NCI-H2171 (cell line): ENCODE measurements around the gene CCDC3.
"Not testable (repeated sequence)": the region's sequence is repeated elsewhere in the genome, so short reads cannot be mapped to it uniquely, and the experiment has no call there.

ENCODE experiments used
- DNase-seq: peaks from one replicate; lab custom pipeline; 2025; lab: John Stamatoyannopoulos, UW

Gene CCDC3

DNA sequence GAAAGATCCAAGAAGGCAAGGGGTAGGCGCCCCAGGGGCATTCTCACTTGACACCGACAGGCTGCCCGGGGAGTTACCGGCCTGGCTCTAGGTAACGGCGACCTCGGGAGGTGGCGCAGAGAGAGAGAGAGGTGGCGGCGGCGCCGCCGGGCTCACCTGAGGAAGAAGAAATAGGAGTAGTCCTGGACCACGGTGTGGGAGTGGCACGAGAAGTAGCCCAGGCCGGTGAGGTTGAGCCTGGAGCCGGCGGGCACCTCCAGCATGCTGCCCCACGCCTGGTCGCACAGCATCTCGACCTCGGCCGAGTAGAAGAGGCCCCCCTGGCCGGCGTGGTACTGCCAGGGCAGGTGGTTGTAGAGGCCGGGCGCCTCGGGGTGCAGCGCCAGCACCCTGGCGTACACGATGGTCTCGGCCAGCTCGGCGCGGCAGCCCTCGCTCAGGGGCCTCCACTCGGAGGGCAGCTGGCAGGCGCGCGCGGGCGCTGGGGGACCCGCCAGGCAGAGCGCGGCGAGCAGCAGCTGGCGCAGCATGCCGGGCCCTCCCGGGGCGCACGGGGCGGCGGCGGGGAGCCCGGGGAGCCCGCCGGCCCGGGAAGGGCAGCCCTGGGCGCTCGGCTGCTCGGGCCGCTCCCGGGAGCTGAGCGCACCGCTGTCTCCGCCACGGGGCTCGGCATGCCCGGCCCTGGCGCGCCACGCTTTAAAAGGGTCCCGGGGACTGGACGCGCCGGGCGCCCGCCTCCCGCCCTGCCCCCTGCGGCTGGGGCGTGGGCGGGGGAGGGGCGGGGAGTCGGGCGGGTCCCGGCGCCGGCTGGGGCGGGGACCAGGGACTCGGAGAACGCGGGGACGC lies at the start of gene CCDC3:
Gene CCDC3 (minus strand): TSS at position 673 of the 846 bp plus-strand sequence. CDS start 143 bp downstream, at position 530.
- DNase-seq = peak; percentile 50

DNA sequence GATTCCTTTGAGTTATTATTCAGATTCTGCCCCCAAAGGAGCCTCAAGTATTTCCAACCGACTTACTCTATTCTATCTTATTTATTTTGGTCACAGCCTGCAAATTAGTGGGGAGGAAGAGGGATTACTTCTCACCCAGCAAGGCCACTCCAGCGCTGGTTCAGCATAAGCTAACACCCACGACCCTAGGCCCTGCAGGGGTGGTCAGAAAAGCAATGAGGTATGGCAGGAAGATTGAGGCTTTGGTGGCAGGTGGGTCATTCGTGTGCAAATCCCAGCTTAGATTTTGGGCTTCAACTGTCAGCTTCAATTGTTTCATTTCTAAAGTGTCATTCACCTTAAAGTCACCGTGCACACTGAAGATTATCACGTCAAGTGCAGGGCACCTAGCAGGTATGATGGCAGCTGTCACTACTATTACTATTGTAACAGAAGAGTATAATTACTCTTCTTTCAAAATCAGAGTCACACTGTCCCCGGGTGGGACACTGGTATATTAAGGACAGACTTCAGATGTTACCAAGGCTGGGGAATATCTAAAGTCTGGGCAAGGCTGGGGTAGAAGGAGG lies 49.7 kb upstream of the CCDC3 start:
- DNase-seq = no peak

DNA sequence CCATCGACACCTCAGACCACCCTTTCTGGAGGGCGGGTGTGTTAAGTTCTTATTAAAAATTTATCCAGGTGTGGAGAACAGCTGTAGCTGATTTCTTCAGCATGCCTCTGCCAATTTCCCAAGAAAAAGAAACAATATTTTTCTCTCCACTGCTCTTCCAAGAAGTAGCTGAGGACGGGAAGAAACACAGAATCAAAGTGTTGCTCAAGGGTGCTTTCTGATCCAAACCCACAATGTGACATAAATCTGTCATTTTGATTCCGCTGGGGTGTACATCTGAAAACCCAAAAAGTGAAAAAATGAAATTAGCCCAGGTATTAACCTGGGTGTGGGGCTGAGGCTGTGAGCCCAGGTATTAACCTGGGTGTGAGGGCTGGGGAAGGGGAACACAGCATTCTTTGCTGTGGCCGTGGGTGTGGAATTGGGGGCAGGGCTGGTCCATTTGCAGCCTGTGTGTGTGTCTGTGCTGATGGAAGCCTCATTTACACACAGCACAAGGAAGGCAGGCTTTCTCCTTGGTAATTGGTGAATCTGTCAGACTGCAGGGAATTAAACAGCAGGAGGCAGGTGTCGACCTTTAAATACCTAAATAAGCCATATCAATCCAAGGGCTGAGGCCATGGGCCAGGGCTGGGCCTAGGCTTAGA lies 48.4 kb upstream of the CCDC3 start:
- DNase-seq = no peak

DNA sequence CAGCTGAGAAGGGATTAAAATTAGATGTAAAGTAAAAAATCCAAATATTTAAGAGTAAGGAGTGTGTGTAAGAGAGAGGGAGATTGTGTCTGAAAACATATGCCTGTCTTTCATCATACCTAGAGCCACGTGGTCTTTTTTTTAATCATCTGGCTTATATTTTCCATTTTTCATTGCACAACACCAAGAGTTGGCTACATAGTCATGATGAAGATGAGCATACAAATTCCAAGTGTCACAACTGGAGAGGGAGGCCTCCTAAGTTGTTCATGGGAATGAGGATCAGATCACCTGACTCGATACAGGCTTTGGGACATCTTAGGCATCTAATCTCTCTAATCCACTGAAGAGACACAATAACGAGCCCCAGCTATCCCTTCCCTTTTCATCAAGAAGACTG lies 47.2 kb upstream of the CCDC3 start:
- no peak for DNase-seq

DNA sequence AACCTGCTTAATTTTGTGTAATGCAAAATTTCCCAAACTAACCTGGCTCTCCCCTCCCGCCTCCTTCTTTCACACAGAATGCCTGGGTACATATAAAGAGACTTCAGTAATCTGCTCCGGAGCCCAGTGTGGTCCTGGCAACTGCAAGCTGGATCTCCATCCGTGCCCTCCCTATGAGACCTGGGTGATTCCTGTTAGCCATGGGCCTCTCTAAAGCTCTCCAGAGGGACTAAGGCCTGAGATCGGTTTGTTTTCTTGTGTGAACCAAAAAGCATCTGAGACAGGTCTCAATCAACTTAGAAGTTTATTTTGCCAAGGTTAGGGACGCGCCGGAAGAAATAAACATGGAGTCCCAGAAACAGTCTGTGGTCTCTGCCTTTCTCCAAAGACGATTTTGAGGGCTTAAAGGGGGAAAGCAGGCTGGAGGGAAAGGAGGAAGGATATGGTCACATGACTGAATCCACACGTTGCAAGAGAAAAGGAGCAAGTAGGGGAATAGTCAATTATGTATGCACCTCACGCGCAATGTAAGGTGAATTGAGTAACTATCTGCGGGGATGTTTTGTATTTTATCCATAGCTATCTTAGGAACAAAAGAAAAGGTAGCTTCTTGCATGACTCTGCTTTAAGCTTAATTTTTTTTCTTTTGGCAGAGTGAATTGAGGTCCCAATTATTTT lies 46.2 kb upstream of the CCDC3 start:
- DNase-seq = no peak

DNA sequence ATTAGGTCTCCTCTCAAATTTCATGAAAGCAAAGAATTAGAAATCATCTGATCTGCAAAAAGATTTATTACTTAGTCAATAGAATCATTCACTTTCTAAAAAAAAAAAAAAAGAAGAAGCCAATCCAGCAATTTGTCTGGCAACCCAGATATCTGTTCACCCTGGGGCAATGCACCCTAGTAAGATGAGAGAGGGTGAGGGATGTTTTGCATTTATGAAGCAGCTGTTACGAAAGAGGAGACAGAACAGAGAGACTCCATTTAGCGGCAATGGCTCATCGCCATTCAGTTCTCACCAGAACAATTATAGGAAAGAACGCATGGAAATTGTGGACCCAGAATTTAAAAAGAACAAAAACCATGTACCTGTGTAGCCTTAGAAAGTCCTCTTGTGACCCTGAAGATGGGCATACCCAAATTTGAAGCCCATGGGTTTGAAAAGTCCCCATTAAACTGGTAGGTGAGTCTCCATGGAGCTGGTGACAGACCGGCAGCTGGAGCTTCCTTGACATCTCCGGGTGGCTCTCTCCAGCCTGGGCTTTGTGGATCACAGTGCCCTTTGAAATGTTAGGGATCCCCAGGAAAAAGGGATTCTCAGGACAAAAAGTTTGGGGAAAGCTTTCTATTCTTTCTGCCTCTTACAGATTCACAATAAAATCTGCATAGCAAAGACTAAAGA lies 45.5 kb upstream of the CCDC3 start:
- no peak for DNase-seq

DNA sequence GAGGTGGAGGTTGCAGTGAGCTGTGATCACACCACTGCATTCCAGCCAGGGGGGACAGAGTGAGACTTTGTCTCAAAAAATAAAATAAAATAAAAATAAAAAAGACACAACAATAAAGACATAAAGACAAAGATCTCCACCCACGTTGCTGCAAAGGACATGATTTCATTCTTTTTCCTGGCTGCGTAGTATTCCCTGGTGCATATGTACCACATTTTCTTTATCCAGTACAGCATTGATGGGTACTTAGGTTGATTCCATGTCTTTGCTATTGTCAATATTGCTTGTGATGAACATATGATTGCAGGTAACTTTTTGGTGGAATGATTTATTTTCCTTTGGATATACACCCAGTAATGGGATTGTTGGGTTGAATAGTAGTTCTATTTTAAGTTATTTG lies 42.0 kb upstream of the CCDC3 start:
- DNase-seq = no peak

DNA sequence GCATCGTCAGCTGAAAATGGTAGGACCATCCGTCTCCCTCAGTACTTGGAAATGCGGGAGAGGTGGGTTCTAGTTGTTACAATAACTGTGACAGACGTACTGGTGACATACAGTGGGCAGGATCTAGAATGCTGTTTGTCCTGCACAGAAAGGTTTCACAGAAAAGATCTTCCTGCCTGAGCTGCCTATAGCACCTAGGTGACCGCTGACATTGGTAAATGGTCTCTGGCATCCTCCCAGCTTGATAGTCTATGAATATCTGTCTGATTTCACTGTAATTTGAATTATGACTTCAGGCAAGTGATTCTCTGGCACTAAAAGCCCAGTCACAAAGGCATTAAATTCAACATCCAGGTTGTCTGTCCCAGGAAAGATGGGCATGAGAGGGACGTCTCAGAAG lies 38.2 kb upstream of the CCDC3 start:
- no peak for DNase-seq

DNA sequence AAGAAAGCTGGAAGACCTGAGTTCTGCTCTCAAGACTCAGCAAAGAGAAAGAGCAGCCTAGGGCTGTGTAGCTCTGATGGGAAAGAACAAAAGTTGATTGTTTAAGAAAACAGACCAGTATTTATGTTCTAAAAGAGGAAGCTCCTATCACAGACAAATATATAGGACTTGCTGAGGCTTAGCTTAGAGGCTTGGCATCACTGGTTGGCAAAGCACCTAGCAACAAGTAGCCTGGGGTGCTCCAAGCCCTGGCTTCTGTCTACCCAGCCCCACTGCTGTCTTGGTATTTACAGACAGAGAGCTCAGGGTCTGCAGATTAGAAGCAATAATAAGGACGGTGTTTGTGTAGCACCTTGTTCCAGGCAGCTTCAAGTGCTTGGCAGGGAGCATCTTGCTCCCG lies 36.9 kb upstream of the CCDC3 start:
- no peak for DNase-seq

DNA sequence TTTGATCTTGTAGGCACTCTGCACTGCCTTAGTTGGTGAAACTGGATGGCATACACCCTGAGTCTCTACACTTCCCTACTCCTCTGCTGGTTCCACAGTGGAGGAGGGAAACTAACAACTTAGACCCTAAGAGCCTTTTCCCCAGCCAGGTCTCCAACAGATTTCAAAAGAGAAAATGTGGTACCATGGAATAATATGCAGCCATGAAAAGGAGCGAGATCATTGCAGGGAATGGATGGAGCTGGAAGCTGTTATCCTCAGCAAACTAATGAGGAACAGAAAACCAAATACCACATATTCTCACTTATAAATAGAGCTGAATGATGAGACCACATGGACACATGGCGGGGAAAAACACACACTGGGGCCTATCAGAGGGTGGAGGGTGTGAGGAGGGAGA lies 36.3 kb upstream of the CCDC3 start:
- no peak for DNase-seq

DNA sequence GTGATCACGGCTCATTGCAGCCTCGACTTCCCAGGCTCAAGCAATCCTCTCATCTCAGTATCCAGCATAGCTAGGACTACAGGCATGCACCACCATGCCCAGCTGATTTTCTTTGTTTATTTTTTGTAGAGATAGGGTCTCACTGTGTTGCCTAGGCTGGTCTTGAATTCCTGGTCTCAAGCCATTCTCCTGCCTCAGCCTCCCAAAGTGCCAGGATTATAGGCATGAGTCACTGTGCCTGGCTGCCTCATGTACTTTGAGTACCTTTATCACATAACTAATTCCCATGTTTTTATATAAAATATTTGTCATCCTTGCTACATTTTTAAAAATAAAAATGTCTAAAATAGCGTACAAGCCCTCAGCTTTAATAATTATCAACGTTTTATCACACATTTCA lies 35.3 kb upstream of the CCDC3 start:
- DNase-seq = no peak

DNA sequence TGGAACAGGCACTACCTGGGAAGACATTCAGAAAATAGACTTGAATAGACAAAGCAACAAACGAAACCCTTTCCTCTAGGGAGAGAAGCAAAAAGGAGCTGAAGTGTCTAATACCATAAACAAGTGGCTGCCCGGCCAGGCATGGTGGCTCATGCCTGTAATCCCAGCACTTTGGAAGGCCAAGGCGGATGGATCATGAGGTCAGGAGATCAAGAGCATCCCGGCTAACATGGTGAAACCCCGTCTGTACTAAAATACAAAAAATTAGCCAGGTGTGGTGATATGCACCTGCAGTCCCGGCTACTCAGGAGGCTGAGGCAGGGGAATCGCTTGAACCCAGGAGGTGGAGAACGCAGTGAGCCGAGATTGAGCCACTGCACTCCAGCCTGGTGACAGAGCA lies 34.2 kb upstream of the CCDC3 start:
- not testable (repeated sequence) for DNase-seq

DNA sequence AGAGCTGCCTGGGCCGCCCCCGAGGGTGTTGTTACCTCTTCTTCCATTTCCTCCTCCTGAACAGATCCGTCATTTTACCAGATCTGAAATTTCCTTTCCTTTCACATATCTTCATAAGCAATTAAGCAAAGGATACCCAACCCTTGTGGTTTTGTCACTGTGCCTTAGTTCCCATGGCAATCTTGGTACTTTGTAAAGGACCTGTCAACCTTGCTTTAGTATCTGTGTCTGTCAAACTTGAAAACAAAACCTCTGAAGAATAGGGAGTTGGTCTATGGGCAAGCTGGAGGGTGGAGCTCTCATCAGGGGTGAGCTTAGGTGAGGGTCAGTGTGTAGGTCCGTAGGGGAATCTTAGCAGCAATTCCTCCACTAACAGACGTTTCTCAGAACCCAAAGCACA lies 25.4 kb upstream of the CCDC3 start:
- DNase-seq = no peak

DNA sequence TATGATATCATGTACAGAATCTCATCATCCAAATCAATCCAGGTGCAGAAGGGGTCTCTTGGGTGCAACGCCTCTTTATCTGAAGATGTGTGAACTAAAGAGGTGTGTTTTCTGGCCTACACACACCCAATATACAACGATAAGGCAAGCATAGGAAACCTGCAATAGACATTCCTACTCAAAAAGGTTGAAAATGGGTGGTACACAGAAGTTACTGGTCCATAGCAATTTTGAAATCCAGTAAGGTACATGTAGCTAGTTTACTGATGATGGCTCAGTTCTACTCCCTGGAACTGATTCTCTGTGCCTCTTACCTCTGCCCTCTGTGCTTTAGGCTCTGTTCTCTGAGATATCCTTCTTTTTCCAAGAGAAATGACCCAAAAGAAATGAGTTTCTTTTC lies 22.2 kb upstream of the CCDC3 start:
- DNase-seq = no peak

DNA sequence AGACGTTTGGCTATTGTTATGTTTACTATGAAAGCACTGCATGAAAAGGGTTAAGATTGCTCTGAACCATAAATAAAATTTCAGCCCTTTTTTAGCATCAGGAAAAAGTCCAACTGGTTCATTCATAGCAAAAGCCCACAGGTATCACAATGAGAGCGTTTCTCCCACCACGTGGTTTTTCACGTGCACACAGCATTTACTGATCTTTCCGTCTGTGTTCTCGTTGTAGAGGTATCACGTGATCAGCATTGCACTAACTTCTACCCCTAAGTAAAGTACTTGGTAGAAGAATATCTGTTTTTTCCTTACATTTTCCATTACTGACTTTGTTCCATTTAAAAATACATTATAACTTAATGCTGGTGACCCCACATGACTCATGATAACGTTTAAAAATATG lies 17.8 kb upstream of the CCDC3 start:
- no peak for DNase-seq

DNA sequence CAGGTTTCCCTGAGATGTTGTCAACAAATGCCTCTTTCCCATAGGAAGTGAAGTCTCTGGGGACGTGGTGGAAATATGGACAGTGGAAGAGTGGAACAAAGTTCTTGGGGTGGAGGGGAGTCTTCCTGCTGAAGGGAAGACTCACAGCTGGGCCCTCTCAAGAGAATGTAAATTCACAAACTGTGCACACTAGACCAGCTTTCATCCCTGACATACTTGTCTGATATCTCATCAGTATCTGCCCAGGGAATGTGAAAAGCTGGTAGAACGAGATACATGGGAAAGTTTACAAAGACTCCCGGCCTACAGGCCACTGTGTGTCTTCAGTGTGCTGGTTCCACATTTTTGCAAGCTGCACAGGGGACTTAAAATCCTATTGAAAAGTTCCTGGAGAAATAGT lies 16.7 kb upstream of the CCDC3 start:
- DNase-seq = no peak

DNA sequence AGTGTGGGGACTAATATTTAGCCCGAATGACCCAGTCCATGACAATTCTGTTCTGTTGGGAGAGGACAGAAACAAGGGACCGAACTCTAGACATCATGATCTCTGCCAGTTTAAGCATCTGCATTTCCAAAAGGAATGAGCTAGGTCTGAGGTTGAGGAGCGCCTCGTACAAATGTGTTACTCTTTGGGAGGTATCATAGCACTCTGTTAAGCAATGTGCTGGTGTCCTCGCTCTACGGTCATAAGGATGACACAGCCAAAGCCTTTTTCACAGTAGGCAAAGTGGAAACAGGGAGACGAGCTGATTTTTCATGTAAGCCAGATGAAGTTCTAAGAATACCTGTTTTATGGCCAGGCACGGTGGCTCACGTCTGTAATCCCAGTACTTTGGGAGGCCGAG lies 15.4 kb upstream of the CCDC3 start:
- no peak for DNase-seq

DNA sequence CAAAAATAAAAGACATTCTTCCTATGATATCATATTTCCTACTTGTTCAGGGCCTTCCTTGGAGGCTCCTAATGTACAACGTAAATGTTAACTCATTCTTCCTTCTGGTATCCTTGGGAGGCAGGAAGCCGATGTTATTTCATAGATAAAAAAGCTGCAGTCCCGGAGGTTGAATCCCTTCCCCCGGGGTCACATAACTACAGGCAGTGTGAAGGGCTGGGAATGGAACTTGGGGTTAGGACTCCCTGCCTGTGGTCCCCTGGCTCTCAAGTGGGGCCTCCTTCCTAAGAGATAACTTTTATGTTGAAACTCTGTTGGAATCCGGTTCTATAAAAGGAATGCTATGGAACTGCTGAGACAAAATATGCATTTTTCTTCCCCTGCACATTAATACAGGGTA lies 14.9 kb upstream of the CCDC3 start:
- DNase-seq = no peak

DNA sequence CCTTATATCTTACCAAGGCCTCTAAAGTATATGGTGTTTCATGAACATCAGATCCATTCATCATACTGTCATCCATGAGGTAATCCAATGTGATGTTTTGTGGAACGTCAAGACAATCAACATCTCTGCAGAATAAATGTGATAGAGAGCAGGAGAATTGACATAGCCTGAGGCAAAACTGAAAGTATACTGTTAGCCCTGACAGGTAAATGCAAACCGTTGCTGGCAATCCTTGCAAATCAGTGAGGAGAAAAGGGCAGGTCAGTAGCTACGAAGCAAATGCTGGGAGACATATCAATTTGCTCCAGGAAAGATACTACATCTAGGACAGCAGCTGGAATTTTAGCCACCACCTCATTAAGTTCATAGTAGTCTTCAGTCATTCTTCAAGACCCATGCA lies 4.5 kb upstream of the CCDC3 start:
- DNase-seq = no peak

DNA sequence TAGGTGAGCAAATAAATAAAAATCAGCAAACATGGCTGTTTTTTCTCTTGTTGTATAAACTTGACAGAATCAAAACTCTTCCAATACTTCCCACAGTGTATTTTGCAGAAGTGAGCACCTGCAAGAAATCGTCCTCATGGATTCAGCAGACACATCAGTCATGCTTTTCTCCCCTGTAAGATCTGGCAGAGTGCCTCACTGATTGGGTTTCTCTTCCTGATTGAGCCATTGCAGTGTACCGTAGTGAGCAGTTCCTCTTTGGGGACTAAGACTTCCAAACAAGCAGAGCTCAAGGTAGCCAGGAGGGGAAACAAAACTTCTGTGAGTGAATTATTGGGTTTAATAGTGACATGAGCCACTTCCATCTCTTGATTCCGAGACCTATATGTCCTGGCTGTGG lies 2.2 kb upstream of the CCDC3 start:
- DNase-seq = no peak

DNA sequence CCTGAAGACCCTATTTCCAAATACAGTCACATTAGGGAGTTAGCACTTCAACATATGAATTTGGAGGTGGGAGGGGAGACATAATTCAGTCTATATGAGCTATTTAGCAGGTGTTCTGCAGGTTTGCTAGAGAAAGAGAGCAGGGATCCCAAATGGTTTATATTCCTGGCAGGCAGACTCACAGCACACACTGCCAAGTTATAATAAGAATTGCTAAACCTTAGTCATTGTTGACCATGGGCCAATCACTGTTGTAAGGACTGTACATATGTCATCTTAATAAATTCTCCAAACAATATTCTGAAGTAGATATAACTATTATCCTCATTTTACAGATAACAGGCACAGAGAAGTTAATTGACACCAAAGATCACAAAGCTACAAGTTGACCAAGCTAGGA lies 1.5 kb upstream of the CCDC3 start:
- DNase-seq = no peak

DNA sequence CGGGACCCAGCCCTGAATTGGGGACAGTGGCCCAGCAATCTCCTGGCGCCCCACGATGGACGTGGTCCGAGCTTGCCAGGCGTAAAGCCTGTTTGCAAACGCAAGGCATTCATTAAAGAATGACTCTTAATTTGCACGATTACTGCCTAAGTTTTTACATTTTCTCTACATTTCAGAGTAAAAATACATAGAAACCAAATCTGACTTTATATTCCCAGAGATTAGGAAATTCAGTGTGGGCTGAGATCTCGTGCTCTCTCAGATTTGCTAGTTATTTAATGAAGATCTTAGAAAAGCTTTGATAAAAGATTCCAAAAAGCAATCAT lies 337 bp upstream of the CCDC3 start:
- no peak for DNase-seq
